ENCODE results near the gene DNAJB13.

DNA sequence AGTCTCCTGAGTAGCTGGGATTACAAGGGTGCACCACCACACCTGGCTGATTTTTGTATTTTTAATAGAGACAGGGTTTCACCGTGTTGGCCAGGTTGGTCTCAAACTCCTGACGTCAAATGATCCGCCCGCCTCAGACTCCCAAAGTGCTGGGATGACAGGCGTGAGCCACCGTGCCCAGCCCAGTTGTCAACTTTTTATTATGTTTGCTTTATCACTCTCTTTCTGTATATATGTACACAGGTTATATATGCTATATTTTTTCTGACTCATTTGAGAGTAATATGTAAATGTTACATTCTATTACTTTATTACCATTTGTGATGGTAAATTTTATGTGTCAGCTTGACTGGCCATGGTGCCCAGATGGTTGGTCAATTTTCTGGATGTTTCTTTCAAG lies 18.9 kb upstream of the DNAJB13 start:
- TF ChIP-seq, protein P1, sequence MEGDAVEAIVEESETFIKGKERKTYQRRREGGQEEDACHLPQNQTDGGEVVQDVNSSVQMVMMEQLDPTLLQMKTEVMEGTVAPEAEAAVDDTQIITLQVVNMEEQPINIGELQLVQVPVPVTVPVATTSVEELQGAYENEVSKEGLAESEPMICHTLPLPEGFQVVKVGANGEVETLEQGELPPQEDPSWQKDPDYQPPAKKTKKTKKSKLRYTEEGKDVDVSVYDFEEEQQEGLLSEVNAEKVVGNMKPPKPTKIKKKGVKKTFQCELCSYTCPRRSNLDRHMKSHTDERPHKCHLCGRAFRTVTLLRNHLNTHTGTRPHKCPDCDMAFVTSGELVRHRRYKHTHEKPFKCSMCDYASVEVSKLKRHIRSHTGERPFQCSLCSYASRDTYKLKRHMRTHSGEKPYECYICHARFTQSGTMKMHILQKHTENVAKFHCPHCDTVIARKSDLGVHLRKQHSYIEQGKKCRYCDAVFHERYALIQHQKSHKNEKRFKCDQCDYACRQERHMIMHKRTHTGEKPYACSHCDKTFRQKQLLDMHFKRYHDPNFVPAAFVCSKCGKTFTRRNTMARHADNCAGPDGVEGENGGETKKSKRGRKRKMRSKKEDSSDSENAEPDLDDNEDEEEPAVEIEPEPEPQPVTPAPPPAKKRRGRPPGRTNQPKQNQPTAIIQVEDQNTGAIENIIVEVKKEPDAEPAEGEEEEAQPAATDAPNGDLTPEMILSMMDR (IDR thresholded peaks at IDR 0.05), result no peak
- no peak for TF ChIP-seq POLR2A (IDR thresholded peaks at IDR 0.05)
- no peak for TF ChIP-seq POLR2AphosphoS5 (IDR thresholded peaks at IDR 0.05)
- no peak for TF ChIP-seq EP300 (IDR thresholded peaks at IDR 0.05)

Measured in gastroesophageal sphincter (tissue), 3 donors.